Stimulated activated CD4-positive, alpha-beta T cell treated with anti-CD3 and anti-CD28 coated beads, Interleukin-2, amount 100 ng/mL, for 24 hours (primary cell): Measurements from ENCODE around the gene MDM1.

Source experiments
- DNase-seq, 2 donors: peaks; one replicate each; pipeline ENCODE4 v3.0.0-alpha.2; 2020

MDM1 gene

GRCh38 chr12:68356060-68356695 lies 24.0 kb upstream of the MDM1 start:
- DNase-seq: no peak

GRCh38 chr12:68354977-68355541 lies 22.9 kb upstream of the MDM1 start:
- DNase-seq: no peak

- no peak for DNase-seq
Measured at GRCh38 chr12:68352067-68352466, 19.9 kb upstream of the MDM1 start.

GRCh38 chr12:68350753-68351152 lies 18.6 kb upstream of the MDM1 start:
- no peak for DNase-seq

GRCh38 chr12:68349921-68350606 lies 17.9 kb upstream of the MDM1 start:
- no peak for DNase-seq

GRCh38 chr12:68349220-68349621 lies 17.1 kb upstream of the MDM1 start:
- no peak for DNase-seq

GRCh38 chr12:68348419-68348818 lies 16.3 kb upstream of the MDM1 start:
- no peak for DNase-seq

GRCh38 chr12:68345763-68346162 lies 13.6 kb upstream of the MDM1 start:
- no peak for DNase-seq

GRCh38 chr12:68344126-68344525 lies 12.0 kb upstream of the MDM1 start:
- no peak for DNase-seq

- DNase-seq: no peak
Measured at GRCh38 chr12:68342966-68343365, 10.8 kb upstream of the MDM1 start.

- DNase-seq: no peak
Measured at GRCh38 chr12:68341822-68342221, 9.7 kb upstream of the MDM1 start.

- no peak for DNase-seq
Measured at GRCh38 chr12:68340404-68341270, 8.5 kb upstream of the MDM1 start.

- DNase-seq: no peak
Measured at GRCh38 chr12:68336889-68337303, 4.7 kb upstream of the MDM1 start.

GRCh38 chr12:68335462-68335861 lies 3.3 kb upstream of the MDM1 start:
- no peak for DNase-seq

- peak in 1 of 2 donors; percentile 22 for DNase-seq
Measured at GRCh38 chr12:68334132-68334531, 2.0 kb upstream of the MDM1 start.

- no peak for DNase-seq
Measured at GRCh38 chr12:68332728-68333630, 817 bp upstream of the MDM1 start.

GRCh38 chr12:68331500-68331868 lies 678 bp downstream of the MDM1 start:
- peak in 1 of 2 donors; percentile 18 for DNase-seq

GRCh38 chr12:68327896-68328295 lies 4.3 kb downstream of the MDM1 start:
- DNase-seq: no peak

- DNase-seq: no peak
Measured at GRCh38 chr12:68326716-68327115, 5.4 kb downstream of the MDM1 start.

- DNase-seq: no peak
Measured at GRCh38 chr12:68325966-68326365, 6.2 kb downstream of the MDM1 start.

- DNase-seq: no peak
Measured at GRCh38 chr12:68324531-68324930, 7.6 kb downstream of the MDM1 start.

- DNase-seq: no peak
Measured at GRCh38 chr12:68321140-68321539, 11.0 kb downstream of the MDM1 start.
